IMR-90 (cell line): Measurements from ENCODE around the gene MPL.

Experiments
- CTCF ChIP-seq: conservative IDR thresholded peaks from 2 replicates; pipeline ENCODE4 v1.5.1; 2012; ENCODE audit warnings: mild to moderate bottlenecking, low read depth, low read length, improper control_type of control experiment
- POLR2A ChIP-seq: IDR thresholded peaks from 2 replicates; pipeline ENCODE4 v1.6.1; 2012; ENCODE audit warnings: mild to moderate bottlenecking, low read depth, low read length
- RAD21 ChIP-seq: IDR thresholded peaks from 2 replicates; pipeline ENCODE4 v1.6.1; 2012; ENCODE audit warnings: low read length, improper control_type of control experiment
- RFX5 ChIP-seq: IDR thresholded peaks from 2 replicates; pipeline ENCODE4 v1.8.0; 2012; ENCODE audit warnings: low read depth, mild to moderate bottlenecking, low read length, moderate library complexity

- TF ChIP-seq POLR2A (no peak), RFX5 (no peak), RAD21 (no peak), CTCF (no peak)
These were observed 24.7 kb upstream of the MPL start for GRCh38 chr1:43312663-43313515.
